Measurements from ENCODE around the gene PRKN.

DNA sequence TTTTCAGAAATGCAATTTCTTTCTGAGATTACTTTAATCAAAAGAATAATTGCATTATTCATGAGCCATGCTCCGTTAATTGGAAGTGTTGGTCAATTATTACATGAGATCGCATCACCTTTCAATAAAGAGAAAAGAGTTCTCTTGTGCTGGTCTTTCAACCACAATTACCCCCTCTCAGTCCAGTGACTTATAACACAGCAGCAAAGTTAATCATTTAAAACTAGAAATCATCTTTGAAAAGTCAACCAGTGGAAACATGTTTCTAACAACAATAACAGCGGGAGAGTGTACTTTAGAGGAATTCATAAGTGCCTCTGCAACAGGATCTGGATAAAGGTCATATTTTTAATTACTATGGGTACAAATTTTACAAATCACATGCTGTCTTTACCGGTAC lies 1069.4 kb downstream of the PRKN start:
- TF ChIP-seq, protein P1, sequence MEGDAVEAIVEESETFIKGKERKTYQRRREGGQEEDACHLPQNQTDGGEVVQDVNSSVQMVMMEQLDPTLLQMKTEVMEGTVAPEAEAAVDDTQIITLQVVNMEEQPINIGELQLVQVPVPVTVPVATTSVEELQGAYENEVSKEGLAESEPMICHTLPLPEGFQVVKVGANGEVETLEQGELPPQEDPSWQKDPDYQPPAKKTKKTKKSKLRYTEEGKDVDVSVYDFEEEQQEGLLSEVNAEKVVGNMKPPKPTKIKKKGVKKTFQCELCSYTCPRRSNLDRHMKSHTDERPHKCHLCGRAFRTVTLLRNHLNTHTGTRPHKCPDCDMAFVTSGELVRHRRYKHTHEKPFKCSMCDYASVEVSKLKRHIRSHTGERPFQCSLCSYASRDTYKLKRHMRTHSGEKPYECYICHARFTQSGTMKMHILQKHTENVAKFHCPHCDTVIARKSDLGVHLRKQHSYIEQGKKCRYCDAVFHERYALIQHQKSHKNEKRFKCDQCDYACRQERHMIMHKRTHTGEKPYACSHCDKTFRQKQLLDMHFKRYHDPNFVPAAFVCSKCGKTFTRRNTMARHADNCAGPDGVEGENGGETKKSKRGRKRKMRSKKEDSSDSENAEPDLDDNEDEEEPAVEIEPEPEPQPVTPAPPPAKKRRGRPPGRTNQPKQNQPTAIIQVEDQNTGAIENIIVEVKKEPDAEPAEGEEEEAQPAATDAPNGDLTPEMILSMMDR (IDR thresholded peaks at IDR 0.05; ENCODE audit: low read depth, low read length): no peak
- TF ChIP-seq POLR2A (IDR thresholded peaks at IDR 0.05; ENCODE audit: extremely low read depth, insufficient read length): no peak
- no peak for TF ChIP-seq MYC (IDR thresholded peaks at IDR 0.05; ENCODE audit: low read depth, low read length)
- TF ChIP-seq, protein P2, sequence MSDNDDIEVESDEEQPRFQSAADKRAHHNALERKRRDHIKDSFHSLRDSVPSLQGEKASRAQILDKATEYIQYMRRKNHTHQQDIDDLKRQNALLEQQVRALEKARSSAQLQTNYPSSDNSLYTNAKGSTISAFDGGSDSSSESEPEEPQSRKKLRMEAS (IDR thresholded peaks at IDR 0.05; ENCODE audit: low read depth, low read length): no peak
